Endothelial cell of hepatic sinusoid (primary cell): ENCODE results near the gene NKAIN4.

ENCODE experiments used
- in situ Hi-C: cut with HindIII; loops from 2 replicates; pipeline ENCODE4 v1.10.0; 2017; ENCODE audit warnings: low sequenced_read_pairs

The NKAIN4 gene

GRCh38 chr20:63254232-63254605 lies at the start of gene NKAIN4:
Gene NKAIN4 (minus strand): TSS chr20:63254463. CDS start chr20:63254450, 13 bp downstream.
- in situ Hi-C loops: no loop called here

GRCh38 chr20:63303095-63303666 lies 48.9 kb upstream of the NKAIN4 start:
- in situ Hi-C loops: no loop called here

GRCh38 chr20:63301671-63302070 lies 47.4 kb upstream of the NKAIN4 start:
- in situ Hi-C loops: no loop called here

DNA sequence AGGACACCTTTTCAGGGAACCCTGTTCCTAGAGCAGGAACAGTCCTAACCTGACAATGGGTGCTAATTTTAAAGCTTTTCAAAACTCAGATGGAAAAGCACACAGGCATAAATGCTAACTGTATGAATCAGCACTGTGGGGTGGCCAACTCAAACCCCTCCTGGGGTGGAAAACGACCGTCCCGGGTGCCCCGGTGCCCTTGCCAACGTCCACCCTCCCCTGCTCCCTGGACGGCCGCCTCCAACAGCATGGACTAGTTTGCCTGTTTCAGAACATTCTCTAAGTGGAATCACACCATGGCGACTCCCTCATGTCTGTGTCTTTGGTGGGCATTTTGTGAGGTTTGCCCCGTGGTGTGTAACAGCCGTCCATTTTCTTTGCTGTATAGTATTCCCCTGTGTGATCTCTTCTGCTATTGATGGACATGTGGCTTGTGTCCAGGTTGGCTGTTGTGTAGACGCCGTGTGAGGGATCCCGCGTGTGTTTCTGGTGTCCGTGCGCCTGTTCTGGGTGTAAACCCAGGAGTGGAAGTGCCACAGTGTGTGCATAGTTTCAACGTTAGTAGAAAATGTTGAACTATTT lies 44.6 kb upstream of the NKAIN4 start:
- in situ Hi-C loops: loop anchor here (5.0 to 25.0 kb wide), 4 partner anchors 42 to 238 kb away; partner anchors contain the start of gene PTK6

DNA sequence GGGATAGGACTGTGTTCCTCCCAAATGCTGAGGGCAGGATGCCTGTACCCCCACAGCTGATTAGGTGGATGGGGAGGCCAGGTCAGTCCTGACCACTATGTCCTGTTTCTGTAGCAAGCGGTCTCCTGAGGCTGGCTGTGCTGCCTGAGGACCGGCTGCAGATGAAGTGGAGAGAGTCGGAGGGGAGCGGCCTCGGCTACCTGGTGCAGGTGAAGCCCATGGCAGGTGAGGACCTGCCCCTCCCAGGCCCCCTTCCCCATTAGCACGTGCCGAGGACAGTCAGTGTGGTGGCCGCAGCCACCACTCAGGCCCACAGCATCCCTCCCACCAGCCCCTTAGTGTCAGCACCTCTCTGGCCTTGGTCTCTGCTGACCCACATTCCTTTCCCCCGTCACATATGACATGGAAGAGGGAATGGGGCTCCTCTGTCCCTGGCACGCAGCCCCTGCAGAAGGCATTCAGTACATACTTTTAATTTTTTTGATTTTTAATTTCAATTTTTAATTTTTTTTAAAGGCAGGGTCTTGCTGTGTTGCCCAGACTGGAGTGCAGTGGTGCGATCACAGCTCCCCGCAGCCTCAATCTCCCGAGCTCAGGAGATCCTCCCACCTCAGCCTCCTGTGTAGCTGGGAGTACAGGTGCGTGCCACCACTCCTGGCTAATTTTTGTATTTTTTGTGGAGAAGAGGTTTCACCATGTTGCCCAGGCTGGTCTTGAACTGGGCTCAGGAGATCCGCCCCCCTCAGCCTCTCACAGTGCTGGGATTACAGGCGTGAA lies 43.7 kb upstream of the NKAIN4 start:
- in situ Hi-C loops: loop anchor here (5.0 to 25.0 kb wide), 4 partner anchors 41 to 239 kb away; partner anchors contain the start of gene PTK6

GRCh38 chr20:63297371-63297781 lies 43.1 kb upstream of the NKAIN4 start:
- in situ Hi-C loops: loop anchor here (5.0 to 25.0 kb wide), 4 partner anchors 40 to 240 kb away; partner anchors contain the start of gene PTK6

DNA sequence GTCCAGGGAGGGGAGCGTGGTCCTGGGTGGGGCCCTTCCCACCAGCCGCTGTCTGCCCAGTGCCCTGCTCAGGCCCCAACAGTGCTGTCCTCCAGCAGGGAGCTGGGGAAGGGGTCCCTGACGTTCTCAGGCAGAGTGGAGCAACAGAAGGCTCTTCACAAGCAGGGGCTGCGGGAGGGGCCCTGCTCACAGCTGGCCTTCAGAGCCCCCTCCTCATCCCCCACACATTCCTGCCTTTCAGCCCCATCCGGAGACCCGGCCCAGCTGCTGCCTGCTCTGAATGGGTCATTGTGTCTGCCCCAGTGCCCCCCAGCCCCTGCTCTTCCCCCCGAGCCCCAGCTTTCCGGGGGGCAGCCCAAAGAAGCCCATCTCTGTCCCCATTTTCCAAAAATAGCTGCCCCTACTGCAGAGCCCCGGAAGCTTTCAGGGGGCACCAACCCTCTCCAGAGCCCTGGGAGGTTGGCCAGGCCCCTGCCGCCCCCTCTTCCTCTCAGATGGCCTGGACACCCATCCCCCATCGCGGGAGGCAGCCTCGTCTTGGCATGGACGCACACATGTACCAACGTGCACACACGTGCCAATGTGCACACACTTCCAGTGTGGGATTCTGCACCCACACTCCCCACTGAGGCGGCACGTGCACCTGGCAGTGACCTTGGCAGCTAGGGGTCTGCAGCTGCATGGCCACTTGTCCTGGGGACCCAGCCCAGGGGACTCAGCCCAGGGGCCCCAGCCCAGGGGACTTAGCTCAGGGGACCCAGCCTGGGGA lies 42.5 kb upstream of the NKAIN4 start:
- in situ Hi-C loops: loop anchor here (5.0 to 25.0 kb wide), 4 partner anchors 39 to 241 kb away; partner anchors contain the start of gene PTK6

GRCh38 chr20:63295846-63296245 lies 41.6 kb upstream of the NKAIN4 start:
- in situ Hi-C loops: loop anchor here (5.0 to 25.0 kb wide), 4 partner anchors 39 to 241 kb away; partner anchors contain the start of gene PTK6

DNA sequence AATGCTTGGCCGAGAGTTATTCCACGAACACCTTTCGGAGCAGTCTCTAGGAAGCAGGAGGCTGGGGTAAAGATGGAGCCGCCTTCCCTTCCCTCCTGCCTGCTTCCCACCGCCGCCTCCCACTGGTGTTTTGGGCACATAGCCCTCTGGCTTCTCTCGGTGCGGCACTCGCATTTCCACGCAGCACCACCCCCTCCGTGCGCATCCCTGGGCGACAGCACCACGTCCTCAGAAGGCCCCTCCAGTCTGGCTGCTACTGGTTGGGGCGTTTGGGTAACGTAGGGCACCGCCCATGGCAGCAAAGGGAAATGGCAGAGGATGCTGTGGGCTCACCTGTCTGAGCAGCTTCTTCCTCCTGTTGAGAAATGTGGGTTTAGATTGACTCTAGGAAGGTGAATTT lies 41.2 kb upstream of the NKAIN4 start:
- in situ Hi-C loops: loop anchor here (5.0 to 25.0 kb wide), 4 partner anchors 38 to 242 kb away; partner anchors contain the start of gene PTK6

DNA sequence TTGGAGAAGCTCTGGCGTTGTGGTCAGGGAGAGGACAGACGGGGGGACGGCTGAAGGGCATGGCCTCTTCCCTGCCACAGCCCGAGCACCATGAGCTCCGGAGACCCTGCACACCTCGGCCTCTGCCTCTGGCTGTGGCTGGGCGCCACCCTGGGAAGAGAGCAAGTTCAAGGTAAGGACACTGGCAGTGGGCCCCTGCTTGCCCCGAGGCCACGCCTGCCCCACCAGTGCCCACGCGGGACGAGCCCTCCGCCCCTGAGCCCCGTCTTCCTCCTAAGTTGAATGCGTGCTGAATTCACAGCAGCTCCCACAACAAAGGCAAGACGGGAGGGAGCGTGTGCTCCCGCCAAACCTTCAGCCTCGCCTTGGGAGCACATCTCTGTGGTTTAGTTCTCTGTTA lies 40.8 kb upstream of the NKAIN4 start:
- in situ Hi-C loops: loop anchor here (5.0 to 25.0 kb wide), 4 partner anchors 38 to 242 kb away; partner anchors contain the start of gene PTK6

DNA sequence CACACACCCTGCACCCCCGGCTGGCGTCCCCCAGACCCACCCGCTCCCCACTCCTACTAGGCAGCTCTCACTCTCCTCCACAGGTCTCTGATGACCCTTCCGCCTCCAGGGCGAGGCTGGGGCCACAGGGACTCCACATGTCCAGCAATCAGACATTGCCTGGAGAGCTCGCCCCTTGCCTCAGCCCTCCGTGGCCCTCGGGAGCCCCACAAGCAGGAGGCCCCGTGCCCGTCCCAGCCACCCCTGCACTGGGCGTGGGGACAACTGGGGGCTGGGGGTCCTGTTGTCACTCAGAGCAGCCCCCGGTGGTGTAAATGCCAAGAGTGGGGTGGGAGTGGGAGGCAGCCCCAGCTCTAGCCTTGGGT lies 40.3 kb upstream of the NKAIN4 start:
- in situ Hi-C loops: loop anchor here (25.0 kb wide), 1 partner anchor 207 kb away; no protein-coding TSS in a partner anchor

- in situ Hi-C loops: loop anchor here (25.0 kb wide), 1 partner anchor 207 kb away; no protein-coding TSS in a partner anchor
Observed at GRCh38 chr20:63293871-63294535, 39.7 kb upstream of the NKAIN4 start.

DNA sequence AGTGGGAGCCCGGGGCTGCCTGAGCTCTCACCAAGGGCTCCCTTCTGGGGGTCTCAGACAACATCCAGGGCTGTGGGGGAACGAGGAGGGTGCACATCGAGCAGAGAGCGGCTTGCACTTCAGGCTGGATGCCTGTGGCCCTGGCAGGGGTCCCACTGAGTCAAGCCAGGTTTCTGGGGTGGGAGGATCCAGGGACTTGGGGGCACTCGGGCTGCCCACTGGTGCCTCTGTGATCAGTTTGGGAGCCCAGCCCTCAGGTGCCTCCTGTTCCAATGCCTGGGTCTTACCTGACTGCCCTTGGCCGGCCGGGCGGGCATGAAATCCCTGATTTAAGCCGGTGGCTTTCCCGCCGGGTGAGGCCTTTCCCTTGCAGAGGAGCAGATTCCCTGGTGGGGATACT lies 39.2 kb upstream of the NKAIN4 start:
- in situ Hi-C loops: loop anchor here (25.0 kb wide), 1 partner anchor 206 kb away; no protein-coding TSS in a partner anchor

GRCh38 chr20:63292904-63293303 lies 38.6 kb upstream of the NKAIN4 start, which contains the start of gene COL20A1:
Gene COL20A1 (plus strand): TSS chr20:63293186. CDS start chr20:63295108, 1,922 bp downstream.
- in situ Hi-C loops: loop anchor here (25.0 kb wide), 1 partner anchor 206 kb away; no protein-coding TSS in a partner anchor

- in situ Hi-C loops: loop anchor here (25.0 kb wide), 1 partner anchor 205 kb away; no protein-coding TSS in a partner anchor
Observed at GRCh38 chr20:63292292-63292701, 38.0 kb upstream of the NKAIN4 start.

GRCh38 chr20:63291811-63292210 lies 37.5 kb upstream of the NKAIN4 start:
- in situ Hi-C loops: loop anchor here (25.0 kb wide), 1 partner anchor 205 kb away; no protein-coding TSS in a partner anchor

DNA sequence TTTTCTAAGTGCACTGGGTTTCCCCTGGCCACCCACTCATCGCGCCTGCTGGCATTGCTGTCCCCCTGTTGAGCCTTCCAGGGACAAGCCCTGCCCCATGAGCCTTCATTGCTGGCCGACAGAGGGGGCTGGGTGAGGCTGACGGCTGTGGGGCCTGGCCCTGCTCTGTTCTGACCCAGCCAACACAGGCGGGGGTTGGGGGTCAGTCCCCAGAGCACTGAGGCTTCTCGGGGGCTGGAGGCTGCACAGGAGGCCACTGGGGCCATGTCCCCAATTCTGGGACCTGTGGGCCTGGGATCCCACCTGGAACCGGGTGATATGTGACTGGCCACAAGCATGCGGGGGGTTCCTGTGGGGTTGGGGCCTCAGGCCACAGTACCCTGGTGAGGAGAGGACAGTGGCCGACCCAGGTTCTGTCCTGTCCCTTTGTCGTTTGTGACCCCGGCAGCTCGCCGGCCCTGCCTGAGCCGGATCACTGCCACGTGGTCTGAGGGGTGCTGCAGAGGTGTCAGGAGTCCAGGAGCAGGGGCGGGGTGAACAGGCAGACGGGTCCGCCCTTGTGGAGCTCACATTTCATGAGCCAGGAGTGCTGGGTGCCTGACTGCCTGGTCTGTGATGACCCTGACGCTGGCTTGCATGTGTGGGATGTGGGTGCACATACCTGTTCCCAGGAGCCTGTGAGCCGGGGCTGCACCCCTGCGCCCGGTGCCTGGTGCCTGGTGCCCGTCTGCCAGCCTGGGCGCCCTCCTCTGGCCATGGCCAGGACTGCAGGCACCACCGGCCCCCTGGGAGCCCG lies 36.6 kb upstream of the NKAIN4 start:
- in situ Hi-C loops: loop anchor here (25.0 kb wide), 1 partner anchor 204 kb away; no protein-coding TSS in a partner anchor

GRCh38 chr20:63290136-63290676 lies 35.9 kb upstream of the NKAIN4 start:
- in situ Hi-C loops: loop anchor here (25.0 kb wide), 1 partner anchor 203 kb away; no protein-coding TSS in a partner anchor
